Stimulated activated CD4-positive, alpha-beta T cell treated with anti-CD3 and anti-CD28 coated beads, Interleukin-4, amount 100 ng/mL, for 48 hours (primary cell): Measurements from ENCODE around the gene RIMOC1.
A peak's percentile ranks its signal among the peaks of the same experiment; 100 is the strongest.

ENCODE experiments used
- DNase-seq, 2 donors: peaks; one replicate each; pipeline ENCODE4 v3.0.0-alpha.2; 2020; ENCODE audit warnings: low read depth in 2 of 2

RIMOC1 gene, protein sequence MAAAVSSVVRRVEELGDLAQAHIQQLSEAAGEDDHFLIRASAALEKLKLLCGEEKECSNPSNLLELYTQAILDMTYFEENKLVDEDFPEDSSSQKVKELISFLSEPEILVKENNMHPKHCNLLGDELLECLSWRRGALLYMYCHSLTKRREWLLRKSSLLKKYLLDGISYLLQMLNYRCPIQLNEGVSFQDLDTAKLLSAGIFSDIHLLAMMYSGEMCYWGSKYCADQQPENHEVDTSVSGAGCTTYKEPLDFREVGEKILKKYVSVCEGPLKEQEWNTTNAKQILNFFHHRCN

DNA sequence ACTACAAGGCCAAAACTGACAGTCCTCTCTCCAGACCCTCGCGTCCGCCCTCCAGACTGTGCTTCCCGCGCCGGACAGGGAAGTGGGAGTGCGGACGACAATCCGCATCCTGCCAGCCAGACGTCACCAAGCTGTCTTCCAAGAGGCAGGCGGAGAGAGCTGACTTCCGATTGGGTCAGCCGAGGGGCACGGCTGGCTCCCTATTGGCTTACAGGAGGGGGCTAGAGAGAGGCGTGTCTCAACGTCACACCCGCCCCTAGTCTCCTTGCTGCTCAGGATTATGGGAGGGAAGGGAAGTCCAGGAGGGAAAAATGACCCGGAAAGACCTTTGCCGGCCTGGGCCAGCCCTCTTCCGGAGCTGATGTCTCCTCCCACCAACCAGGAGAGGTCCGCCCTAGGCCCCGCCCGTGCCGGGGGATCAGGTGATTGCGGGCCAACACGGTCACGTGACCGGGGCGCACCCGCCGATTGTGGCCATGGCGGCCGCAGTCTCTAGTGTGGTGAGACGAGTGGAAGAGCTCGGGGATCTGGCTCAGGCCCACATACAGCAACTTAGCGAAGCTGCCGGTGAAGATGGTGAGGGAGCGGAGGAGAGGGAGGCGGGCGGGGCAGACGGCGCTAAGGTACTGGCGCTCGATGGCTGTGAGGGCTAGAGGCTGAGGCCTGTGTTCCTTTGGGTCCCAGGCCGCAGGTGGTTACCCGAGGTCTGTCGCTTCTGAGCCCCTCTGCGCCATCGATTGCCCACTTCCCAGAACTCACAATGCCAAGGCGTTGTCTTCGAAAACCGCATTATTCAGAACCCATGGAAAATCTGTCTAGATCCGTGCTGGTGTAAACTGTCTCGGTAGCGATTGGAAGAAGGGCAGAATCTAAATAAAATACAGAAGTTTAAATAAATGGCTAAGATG is at the start of gene RIMOC1:
TSS of gene RIMOC1 (plus strand) at position 453 of the 908 bp plus-strand sequence. CDS start at position 477, 24 bp downstream.
- peak; percentile 94 to 97 for DNase-seq

DNA sequence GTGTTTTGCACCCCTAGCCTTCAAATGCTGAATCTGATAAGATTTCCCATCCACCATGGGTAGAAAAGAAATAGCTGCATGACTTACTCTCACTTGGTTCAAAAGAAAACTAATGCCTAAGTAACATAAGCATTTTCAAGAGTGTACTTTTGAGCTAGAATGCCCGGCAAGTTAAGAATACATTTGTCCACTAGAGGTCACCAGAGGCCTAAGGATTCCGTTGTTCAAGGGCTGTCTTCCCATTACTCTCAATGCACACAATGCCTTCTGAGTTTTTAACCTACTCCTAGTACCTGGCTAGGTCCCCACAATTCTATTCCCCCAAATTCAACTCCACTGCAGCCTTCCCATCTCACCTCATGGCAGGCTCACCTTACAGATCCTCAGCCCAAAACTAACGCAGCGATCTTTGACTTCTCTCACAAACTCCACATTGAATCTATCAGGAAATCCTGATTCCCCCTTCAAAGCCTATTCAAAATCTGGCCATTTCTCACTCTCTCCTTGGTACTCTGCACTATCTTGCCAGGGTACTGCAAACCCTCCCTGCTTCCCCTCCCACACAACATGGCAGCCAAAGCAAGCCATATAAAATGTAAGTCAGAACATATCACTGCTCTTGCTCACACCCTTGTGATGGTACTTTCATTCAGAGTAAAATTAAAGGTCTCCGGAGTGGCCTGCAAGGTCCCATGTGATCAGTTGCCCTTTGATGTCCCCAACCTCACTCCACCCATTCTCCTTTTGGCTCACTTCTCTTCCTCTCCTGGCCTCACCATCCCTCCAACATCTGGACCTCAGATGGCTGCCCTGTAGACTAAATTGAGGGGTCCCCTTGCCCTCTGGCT is 47.3 kb upstream of the RIMOC1 start:
- peak; percentile 13 to 35 for DNase-seq

DNA sequence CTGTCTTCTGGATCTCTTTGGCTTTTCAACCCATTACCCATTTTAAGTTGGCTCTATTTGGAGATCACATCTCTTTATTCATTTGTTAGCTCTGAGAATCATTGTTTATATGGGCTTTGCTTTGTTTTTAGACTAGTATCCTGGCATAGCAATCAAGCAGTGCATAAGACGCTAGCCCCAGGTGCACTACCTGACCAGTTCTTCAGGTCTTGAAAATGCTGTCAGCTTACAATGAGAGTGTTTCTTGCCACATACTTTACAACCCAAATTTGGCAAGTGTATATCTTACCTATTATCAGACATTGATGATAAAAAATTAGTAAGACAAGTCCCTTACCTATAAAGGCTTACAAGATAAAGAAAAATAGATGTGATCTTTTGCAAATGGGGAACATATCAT is 46.2 kb upstream of the RIMOC1 start:
- no peak for DNase-seq

DNA sequence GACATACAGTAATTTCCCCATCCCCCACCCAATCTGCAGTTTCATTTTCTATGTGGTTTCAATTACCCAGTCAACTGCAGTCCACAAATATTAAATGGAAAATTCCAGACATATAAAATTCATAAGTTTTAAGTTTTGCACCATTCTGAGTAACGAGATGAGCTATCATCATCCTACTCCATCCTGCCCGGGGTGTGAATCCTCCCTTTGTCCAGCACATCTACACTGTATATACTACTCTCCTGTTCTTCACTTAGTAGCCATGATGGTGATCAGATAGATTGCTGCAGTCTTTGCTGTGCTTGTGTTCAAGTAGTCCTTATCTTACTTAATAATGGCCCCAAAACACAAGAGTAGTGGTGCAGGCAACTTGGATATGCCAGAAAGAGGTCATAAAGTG is 45.3 kb upstream of the RIMOC1 start:
- DNase-seq: no peak

DNA sequence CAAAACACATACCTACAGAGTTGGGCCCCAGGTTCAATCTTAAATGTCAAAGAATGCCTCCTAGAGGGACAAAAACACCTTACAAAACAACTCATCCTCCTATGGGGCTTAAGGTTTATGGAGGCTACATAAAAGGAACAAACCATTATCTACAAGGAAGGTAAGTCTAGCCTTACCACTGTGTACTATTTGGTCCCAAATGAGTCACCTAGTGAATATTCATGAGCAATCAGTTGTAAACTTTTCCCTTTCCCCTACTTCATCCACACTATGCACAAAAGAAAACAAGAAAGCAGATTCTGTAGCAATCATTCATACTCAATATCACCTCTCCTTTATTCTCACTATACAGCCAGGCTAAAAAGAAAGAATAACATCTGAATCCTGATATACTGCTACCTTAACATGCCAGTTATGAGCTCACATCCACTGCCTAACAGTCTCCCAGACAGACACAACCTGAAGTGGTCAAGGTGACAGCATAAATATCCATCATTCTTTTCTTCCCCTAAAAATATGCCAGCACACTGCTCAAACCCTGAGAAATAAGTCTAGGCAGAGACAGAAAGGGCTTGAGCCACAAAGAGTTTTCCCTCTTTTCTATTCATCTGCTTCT is 40.2 kb upstream of the RIMOC1 start:
- no peak for DNase-seq

DNA sequence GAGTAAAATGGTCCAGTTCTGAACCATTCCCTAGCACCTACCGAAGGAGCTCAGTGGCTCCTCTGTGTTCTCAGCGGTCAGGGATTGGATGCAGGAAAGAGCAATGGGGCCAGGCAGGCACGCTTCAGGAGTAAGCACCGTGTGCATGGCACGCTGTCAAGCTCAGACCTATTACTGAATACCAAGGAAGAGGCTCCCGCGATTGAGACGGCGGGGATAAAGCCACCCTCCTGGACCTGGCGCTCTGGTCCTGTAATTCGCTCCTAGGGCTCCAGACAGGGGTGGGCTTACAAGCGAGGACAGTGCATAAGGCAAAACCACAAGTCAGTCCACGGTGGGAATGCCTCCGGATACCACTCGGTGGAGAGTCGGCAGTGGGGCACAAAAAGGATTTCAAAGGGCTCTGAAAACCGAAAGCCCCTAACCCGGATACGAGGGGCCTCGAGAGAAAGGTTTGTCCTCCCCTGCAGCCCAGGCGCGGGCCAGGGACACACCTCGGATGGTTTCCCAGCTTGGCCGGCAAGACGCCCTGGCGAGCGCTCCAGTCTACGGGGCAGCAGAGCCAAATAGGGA is 34.9 kb upstream of the RIMOC1 start:
- no peak for DNase-seq

DNA sequence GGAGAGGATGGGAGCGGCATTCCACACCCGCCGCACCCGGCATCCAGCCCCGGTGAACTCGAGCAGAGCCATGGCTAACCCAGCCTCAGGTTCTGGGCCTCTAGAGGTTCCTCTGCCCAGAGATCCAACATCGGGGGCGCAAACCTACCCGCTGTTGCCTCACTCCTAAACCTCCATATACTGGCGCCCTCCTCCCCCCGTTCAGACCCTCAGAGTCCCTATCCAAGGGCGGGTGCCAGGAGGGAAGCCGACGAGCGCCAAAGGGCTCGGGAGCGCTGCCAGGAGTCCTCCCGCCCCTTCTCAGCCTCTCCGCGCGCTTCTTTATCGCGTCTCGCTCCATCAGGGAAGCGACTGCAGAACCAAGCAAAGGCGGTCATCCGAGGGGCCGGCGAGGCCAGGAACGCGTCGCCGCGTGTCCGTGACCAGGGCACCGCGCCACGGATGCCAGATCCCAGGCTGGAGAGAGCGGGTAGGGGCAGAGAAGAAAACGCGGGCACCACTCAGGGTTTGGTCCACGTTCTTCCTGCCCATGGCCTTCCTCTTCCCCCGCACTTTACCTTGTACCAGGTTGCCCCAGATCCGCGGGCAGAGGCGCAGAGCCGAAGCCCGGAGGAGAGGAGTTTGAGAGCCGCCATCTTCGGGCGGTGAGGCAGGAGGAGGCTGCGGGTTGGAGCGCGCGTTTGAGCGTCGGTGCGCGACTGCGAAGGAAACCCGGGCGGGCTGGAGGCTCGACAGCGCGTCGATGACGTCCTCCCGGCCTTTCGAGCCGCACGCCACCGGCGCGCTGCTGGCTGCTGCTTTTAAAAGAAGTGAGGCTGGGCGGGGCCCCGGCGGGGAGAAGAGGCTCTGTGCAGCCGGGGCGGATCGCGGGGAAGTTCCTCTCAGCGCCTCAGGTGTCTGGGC is 34.2 kb upstream of the RIMOC1 start, which contains the start of gene OXCT1:
TSS of gene OXCT1 (minus strand) at position 702 of the 903 bp plus-strand sequence. CDS start at position 635, 67 bp downstream.
- DNase-seq: peak; percentile 86 to 93

DNA sequence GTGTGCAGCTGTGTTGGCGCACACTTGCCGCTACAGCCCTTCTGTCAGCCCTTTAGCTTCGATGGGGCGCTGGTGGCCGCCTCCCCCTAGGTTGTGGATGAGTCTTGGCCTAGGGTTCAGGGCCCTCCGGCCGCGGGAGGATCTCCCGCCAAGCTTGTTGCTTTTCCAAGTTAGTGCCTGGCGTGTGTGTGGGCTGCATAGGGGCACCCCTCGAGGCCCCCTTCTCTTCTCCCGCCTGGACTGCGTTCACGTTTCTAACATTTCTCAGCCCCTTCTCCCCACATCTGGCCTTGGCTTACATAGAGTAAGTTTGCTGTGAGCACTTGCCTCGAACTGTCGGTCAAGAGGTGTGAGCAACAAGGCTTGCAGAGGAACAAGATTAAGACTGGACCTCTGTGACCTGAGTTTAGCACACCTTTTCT is 33.5 kb upstream of the RIMOC1 start:
- DNase-seq: no peak

DNA sequence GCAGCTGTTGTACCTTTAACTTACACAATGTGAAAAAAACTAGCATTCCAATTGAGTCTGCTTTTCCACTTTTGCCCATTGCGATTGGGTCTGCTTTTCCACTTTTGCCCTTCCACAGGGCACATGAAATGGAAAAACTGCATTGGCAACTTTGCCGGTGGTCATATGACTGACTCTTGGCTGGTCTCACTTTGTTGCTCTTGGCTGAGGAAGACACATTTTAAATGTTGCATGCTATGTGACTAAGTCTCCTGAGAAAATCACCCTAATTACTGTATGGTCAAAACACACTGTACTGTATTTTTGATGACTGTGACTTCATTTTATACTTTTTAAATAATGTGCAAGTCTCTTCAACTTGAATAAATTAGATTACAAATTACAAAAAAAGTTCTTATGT is 32.3 kb upstream of the RIMOC1 start:
- no peak for DNase-seq

DNA sequence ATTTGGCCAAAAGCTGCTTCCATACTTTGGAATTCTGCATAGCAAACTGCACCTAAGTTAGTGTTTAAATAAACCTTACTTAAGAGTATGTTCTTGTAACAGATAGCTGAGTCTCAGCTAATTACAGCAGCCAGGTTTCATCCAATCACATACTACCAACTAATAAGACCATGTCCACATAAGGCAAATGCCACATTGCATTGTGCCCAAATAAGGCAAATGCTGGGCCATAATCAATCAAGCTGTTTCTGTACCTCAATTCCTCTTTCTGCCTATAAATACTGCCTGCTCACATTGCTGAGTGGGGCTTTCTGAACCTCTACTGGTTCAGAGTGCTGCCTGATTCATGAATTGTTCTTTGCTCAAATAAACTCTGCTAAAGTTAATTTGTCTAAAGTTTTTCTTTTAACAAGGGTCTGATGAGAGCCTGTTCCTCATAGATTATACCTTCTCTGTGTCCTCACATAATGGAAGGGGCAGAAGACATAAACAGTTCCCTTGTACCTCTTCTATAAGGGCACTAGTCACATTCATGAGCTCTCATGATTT is 29.6 kb upstream of the RIMOC1 start:
- DNase-seq: no peak

DNA sequence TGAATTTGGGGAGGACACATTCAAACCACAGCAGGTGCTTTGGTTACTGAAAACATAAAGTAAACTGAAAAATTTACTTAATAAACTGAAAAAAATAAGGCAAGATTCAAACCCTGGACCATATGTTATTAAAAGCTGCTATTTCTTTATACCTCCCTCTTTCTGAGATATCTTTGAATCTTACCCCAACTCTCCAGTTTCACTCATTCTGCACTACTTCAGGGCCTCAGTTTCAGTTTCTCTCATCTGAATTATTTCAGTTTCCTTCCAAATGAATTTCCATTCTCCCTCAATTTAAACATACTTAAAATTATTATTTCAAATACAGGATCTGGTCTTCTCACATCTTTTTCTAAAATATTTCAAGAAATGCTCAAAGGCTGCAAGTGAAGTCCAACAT is 29.0 kb upstream of the RIMOC1 start:
- DNase-seq: no peak

DNA sequence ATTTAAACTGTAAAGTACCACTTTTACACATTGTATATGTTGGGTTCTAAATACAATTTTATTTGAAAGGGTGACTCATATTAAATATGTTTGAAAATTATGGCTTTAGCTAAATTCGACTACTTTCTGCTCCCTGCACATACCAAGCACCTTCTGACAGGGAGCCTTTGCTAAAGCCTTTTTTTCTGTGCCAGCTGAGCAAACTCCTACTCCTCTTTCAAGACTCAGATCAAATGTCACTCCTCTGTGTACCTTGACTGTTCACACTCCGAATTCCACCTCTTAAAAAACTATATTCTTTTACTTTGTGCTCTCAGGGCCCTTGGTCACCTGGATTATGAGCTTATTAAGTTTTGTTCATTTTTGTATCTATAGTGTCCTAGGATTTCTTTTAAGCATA is 27.5 kb upstream of the RIMOC1 start:
- no peak for DNase-seq

DNA sequence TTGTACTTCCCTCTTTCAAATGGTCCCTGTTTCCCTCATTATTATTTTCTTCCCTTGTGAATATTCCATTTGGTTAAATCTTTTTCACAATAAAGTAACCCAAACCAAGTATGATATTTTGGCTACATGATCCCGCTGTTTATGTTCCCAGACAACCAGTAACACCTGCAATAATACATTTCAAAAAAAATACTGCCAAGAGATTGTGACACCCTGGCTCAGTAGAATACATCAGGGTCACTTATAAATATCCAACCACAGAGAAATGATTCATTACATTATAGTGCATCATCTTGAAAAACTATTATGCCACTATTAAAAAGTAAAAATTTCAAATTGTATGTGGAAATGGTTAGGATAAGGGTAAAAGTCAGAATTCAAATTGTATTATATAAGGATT is 26.7 kb upstream of the RIMOC1 start:
- DNase-seq: no peak

DNA sequence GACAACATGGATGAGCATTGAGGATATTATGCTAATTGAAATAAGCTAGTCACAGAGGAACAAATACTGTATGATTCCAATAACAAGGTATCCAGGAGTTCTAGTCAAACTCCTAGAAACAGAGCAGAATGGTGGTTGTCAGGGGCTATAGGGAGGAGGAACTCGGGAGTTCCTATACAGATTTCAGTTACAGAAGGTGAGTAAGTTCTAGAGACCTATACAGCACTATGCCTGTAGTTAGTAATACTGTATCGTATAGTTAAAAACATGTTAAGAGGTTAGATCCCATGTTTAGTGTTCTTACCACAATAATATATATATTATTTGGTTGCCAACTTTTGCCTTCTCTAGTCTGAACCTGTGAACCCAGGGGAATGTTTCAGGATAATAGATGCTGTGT is 26.0 kb upstream of the RIMOC1 start:
- no peak for DNase-seq

DNA sequence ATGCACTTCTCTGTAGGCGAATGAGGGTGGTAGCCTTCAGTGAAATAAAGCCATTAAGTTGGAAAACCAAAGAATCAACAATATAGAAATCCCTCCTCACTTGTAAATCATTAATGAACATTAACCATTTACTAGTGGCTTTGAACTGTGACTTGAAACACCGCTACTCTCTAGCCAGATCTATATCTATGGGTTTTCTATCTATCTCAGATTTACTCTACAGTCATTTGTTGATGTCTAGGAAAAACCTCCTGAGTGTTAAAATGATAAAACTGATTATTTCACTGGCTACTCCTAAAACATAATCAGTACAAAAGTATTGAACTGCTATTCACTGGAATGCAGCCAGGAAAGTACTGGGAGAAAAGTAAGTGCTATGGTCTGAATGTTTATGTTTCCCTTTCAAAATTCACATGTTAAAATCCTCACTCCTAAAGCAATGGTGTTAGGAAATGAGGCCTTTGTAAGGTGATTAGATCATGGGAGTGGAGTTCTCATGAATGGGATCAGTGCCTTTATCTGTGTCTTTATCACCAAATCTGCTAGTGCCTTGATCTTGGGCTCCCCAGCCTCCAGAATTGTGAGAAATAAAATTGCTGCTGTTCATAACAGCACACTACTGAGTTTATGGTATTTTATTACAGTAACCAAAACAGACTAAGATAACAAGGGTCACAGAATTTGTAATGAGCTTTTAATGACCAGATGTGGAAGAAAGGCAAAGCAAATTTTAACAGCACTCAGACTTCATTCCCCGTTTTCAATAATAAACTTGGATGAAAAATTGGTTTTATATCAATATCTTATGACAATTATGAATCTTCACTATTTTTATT is 25.3 kb upstream of the RIMOC1 start:
- DNase-seq: no peak

DNA sequence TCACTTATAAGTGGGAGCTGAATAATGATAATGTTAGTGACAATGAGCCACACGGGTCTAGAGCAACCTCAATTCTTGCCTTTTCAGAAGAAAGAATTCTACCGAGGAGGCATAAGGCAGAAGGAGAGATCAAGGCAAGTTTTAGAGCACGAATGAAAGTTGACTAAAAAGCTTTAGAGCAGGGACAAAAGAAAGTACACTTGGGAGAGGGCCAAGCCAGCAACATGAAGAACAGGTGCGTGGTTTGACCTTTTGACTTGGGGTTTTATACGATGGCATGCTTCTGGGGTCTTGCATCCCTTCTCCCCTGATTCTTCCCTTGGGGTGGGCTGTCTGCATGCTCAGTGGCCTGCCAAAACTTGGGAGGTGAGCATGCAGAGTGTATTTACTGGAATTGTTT is 21.4 kb upstream of the RIMOC1 start:
- DNase-seq: no peak

DNA sequence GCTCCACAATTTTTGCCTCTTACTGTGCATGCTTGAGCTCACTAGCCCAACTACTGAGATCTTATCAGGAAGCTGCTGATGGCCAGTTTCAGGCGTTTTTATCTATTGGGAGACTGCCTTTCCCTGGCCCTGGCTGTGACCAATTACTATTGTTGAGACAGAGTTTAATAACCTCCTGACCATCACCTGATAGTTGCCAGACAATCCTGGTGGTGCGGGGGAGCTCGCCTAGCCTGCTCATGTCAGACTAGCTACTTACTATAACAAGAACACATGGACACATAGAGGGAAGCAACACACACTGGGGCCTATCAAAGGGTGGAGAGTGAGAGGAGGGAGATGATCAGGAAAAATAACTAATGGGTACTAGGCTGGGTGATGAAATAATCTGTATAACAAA is 20.9 kb upstream of the RIMOC1 start:
- DNase-seq: no peak

DNA sequence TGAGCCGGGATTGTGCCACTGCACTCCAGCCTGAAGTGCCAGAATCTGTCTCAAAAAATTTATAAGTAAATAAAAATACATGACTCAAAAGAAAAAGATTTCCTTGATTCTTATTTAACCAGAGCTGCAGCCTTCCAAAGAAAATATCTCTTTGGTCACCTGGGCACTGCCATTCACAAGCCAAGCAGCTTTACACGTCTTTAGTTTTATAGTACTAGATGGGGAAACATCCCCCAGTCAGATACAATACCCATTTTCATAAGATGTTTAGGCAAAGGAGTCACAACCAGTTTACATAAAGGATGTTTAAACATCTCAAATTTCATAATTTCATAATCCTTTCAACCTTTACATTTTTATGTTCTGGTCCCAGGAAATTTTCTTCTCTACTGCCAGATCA is 20.2 kb upstream of the RIMOC1 start:
- DNase-seq: no peak

DNA sequence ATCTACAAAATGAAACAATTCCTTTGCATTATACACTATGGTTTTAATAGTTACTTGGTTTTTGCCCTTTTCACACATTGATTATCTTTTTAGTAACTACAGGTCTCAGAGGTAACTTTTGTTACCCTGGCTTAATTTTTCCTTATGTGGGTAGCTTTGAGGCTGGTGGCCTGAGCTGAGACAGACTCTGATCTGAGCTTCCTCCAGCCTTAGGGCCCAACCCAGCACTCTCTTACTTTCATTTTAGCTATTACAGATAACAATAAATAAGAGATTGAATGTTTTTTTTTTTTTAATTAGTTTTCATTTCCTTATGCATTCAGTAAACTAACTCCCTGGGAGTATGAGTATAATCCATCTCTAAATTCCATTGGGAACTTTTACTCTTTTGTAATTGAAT is 18.9 kb upstream of the RIMOC1 start:
- no peak for DNase-seq
